Left renal cortex interstitium (tissue), 4 donors: ENCODE measurements around the gene MYG1. TPM values are rescaled to one million over a fixed set of nuclear protein-coding genes. Genes with fewer than 3 reads are reported as not detected.

Experiments used
- DNase-seq, 4 donors: peaks; one replicate each; pipeline ENCODE4 v3.0.0-alpha.2; 2013; ENCODE audit warnings: low read depth in 4 of 4, low spot score in 2 of 4, missing footprints in 1 of 4
- polyA plus RNA-seq, 4 donors: library from polyadenylated mRNA; unstranded; fragments of 120-200 nt; gene quantifications; one replicate each; pipeline ENCODE4 v1.2.1, GENCODE V29; 2013; ENCODE audit not compliant: insufficient read length in 4 of 4

The MYG1 gene
- polyA plus RNA-seq, 4 donors = 48.4 to 60.0 (median 57.7) TPM

DNA sequence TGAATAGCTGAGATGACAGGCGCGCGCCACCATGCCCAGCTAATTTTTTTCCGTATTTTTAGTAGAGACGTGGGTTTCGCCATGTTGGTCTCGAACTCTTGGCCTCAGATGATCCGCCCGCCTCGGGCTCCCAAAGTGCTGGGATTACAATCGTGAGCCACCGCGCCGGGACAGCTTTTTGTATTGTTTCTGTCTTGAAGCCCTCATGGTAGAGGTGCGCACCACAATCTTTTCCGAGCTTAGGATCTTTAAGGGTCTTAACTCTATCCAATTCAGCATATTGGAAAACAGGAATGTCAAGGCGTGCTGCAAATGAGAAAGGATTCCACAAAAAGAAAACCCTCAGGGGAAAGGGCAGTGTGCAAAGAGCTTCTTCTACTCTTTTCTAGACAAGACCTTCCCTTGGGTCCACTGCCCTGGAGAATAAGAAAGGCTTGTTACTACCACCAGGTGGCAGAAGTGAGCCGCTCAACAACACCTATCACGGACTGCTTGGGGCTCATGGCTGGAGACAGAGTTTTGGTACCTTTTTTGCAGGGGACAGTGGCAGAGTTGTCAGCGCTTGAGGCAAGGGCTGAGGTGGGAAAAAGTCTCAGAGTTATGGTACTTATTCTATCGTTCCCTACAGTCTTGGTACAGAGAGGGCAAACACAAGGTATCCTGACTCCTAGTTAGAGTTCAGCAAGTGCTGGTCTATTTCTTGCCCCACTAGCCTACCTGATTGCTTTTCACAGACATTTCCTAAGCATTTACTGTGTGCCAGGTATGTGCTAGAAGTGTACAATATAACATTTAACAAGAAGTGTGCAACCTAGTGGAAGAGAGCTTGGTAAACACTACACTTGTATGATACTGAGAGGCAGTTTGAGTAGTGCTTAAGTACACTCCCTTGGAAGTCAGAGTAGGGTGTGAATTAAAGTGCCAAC lies 53.1 kb downstream of the MYG1 start:
- peak; percentile 63 to 87 (median 74) for DNase-seq

GRCh38 chr12:53353257-53353655 lies 53.8 kb downstream of the MYG1 start:
- DNase-seq = no peak

GRCh38 chr12:53355121-53355520 lies 55.6 kb downstream of the MYG1 start:
- DNase-seq = no peak

Other genes starting within 250 kb of the MYG1 start
- 100 to 1,000 TPM in 2 of 4 donors, 10 to 100 TPM in 2; 66.5 to 168 (median 112) TPM for gene TNS2, start 249.6 kb upstream of the MYG1 start, polyA plus RNA-seq
- 10 to 100 TPM; 17.2 to 22.9 (median 20.0) TPM for gene SPRYD3, start 220.3 kb upstream of the MYG1 start, polyA plus RNA-seq
- gene IGFBP6, start 202.0 kb upstream of the MYG1 start, polyA plus RNA-seq = 10 to 100 TPM; 11.2 to 22.5 (median 14.4) TPM
- gene SOAT2, start 196.2 kb upstream of the MYG1 start, polyA plus RNA-seq = 1 to 10 TPM; 1.2 to 3.1 (median 1.6) TPM
- 10 to 100 TPM; 64.1 to 80.8 (median 67.7) TPM for gene ZNF740, start 119.0 kb upstream of the MYG1 start, polyA plus RNA-seq
- gene CSAD, start 118.8 kb upstream of the MYG1 start, polyA plus RNA-seq = 100 to 1,000 TPM in 2 of 4 donors, 10 to 100 TPM in 2; 25.9 to 126 (median 69.1) TPM
- 1 to 10 TPM; 1.2 to 1.7 (median 1.3) TPM for gene ITGB7, start 92.4 kb upstream of the MYG1 start, polyA plus RNA-seq
- gene RARG, start 67.5 kb upstream of the MYG1 start, polyA plus RNA-seq = 10 to 100 TPM; 27.5 to 39.6 (median 36.5) TPM
- 10 to 100 TPM in 2 of 4 donors, 1 to 10 TPM in 2; 8.7 to 18.1 (median 11.4) TPM for gene ESPL1, start 31.4 kb upstream of the MYG1 start, polyA plus RNA-seq
- gene PFDN5, start 4.2 kb upstream of the MYG1 start, polyA plus RNA-seq = 100 to 1,000 TPM; 589 to 875 (median 641) TPM
- 10 to 100 TPM; 68.2 to 95.5 (median 83.3) TPM for gene AAAS, start 21.9 kb downstream of the MYG1 start, polyA plus RNA-seq
- gene SP7, start 36.7 kb downstream of the MYG1 start, polyA plus RNA-seq = under 1 TPM; 0.21 to 0.41 (median 0.29) TPM
- 10 to 100 TPM; 65.1 to 84.2 (median 78.0) TPM for gene SP1, start 80.5 kb downstream of the MYG1 start, polyA plus RNA-seq
- gene AMHR2, start 124.2 kb downstream of the MYG1 start, polyA plus RNA-seq = under 1 TPM; 0.24 to 0.65 (median 0.45) TPM
- 100 to 1,000 TPM; 159 to 202 (median 174) TPM for gene PRR13, start 142.0 kb downstream of the MYG1 start, polyA plus RNA-seq
- 1,000 to 10,000 TPM in 3 of 4 donors, 100 to 1,000 TPM in 1; 971 to 1,152 (median 1,079) TPM for gene PCBP2, start 152.4 kb downstream of the MYG1 start, polyA plus RNA-seq
- 10 to 100 TPM; 17.6 to 37.8 (median 28.6) TPM for gene MAP3K12, start 199.8 kb downstream of the MYG1 start, polyA plus RNA-seq
- gene TARBP2, start 201.6 kb downstream of the MYG1 start, polyA plus RNA-seq = 10 to 100 TPM; 40.6 to 60.3 (median 53.4) TPM
- gene NPFF, start 207.8 kb downstream of the MYG1 start, polyA plus RNA-seq = 1 to 10 TPM in 1 of 4 donors, under 1 TPM in 1, not detected in 2; 0.73 to 1.3 TPM